Left lung (tissue), 10 donors: Measurements from ENCODE around the gene TYRO3. TPM values are rescaled to one million over a fixed set of nuclear protein-coding genes. Genes with fewer than 3 reads are reported as not detected.

Experiments
- ATAC-seq: fragments of 200-7000 bp; cut with Tn5 transposase; one replicate; pipeline ENCODE4 v1.9.1; 2020; ENCODE audit warnings: moderate library complexity
- DNase-seq, 4 donors: peaks; one replicate each; pipeline ENCODE4 v3.0.0-alpha.2; 2013 to 2020
- H3K27ac ChIP-seq, 2 donors: fragments of 200-600 bp; sonication (generic) in 1 of 2; one replicate each; pipeline versions ENCODE4 v1.5.0 to v1.8.0; 2020 to 2021
- H3K27me3 ChIP-seq, 2 donors: fragments of 200-600 bp; sonication (generic) in 1 of 2; one replicate each; pipeline versions ENCODE4 v1.5.0 to v1.8.0; 2020 to 2021
- H3K36me3 ChIP-seq, 2 donors: fragments of 200-600 bp; sonication (generic) in 1 of 2; one replicate each; pipeline versions ENCODE4 v1.5.0 to v1.8.0; 2020 to 2021
- H3K4me1 ChIP-seq, 2 donors: fragments of 200-600 bp; one replicate each; pipeline ENCODE4 v1.8.0; 2021
- H3K4me3 ChIP-seq, 2 donors: fragments of 200-600 bp; sonication (generic) in 1 of 2; one replicate each; pipeline versions ENCODE4 v1.5.0 to v1.8.0; 2020 to 2021; ENCODE audit warnings: mild to moderate bottlenecking in 1 of 2
- H3K9me3 ChIP-seq, 2 donors: fragments of 200-600 bp; sonication (generic) in 1 of 2; one replicate each; pipeline versions ENCODE4 v1.5.0 to v1.8.0; 2020 to 2021
- intact Hi-C, 2 donors: fragments of 100-400 bp; cut with DNase I; formaldehyde crosslinking; loops; one replicate each; pipeline versions ENCODE4 v1.11.2 to v1.14.2; 2022
- polyA plus RNA-seq, 6 donors: library from polyadenylated mRNA; unstranded; fragments of 120-200 nt; gene quantifications; one replicate each; pipeline ENCODE4 v1.2.1, GENCODE V29; 2013; ENCODE audit not compliant: insufficient read length in 6 of 6
- total RNA-seq, 2 donors: library from RNA; stranded (reverse); fragmentation: NEBNext Ultra II Directional; extraction: Animal tissue kit (Norgen Biotek cat#: 25700); gene quantifications; one replicate each; pipeline ENCODE4 v1.2.1, GENCODE V29; 2021
- TF ChIP-seq, protein P1 (sequence below), 2 donors: fragments of 200-600 bp; sonication (generic) in 1 of 2; IDR thresholded peaks; one replicate each; pipeline versions ENCODE4 v1.5.0 to v1.8.0; 2021; ENCODE audit warnings: antibody characterized with exemption in 2 of 2
- donor health status: DM: no; HTN: yes; CAD: no.
- donor health status: DM: no; HTN: no; CAD: no.

Gene TYRO3
- total and polyA plus RNA-seq, 8 donors, result 11.2 to 63.2 (median 43.9) TPM

GRCh38 chr15:41599061-41599460 is 40.0 kb downstream of the TYRO3 start:
- Histone ChIP-seq H3K4me3 (no peak overlapping the region), H3K27me3 (no peaks in the 10 kb centered on the region), H3K4me1 (peaks cover 0 to 4% of the 10 kb centered on the region in 2 donors), H3K36me3 (no peaks in the 10 kb centered on the region), H3K9me3 (no peaks in the 10 kb centered on the region), H3K27ac (no peak overlapping the region)
- intact Hi-C loops, result no loop called here
- no peak for ATAC-seq
- DNase-seq, result no peak
- TF ChIP-seq, protein P1, sequence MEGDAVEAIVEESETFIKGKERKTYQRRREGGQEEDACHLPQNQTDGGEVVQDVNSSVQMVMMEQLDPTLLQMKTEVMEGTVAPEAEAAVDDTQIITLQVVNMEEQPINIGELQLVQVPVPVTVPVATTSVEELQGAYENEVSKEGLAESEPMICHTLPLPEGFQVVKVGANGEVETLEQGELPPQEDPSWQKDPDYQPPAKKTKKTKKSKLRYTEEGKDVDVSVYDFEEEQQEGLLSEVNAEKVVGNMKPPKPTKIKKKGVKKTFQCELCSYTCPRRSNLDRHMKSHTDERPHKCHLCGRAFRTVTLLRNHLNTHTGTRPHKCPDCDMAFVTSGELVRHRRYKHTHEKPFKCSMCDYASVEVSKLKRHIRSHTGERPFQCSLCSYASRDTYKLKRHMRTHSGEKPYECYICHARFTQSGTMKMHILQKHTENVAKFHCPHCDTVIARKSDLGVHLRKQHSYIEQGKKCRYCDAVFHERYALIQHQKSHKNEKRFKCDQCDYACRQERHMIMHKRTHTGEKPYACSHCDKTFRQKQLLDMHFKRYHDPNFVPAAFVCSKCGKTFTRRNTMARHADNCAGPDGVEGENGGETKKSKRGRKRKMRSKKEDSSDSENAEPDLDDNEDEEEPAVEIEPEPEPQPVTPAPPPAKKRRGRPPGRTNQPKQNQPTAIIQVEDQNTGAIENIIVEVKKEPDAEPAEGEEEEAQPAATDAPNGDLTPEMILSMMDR (IDR thresholded peaks at IDR 0.05), result no peak

GRCh38 chr15:41603411-41603935 is 44.5 kb downstream of the TYRO3 start:
- no peak overlapping the region for H3K4me3 ChIP-seq
- intact Hi-C loops, result no loop called here
- peaks cover 0 to 9% of the 10 kb centered on the region in 2 donors for H3K4me1 ChIP-seq
- H3K36me3 ChIP-seq, result no peaks in the 10 kb centered on the region
- TF ChIP-seq, protein P1 (IDR thresholded peaks at IDR 0.05), result no peak
- H3K9me3 ChIP-seq, result no peaks in the 10 kb centered on the region
- DNase-seq, result no peak
- ATAC-seq, result no peak
- H3K27ac ChIP-seq, result no peak overlapping the region
- H3K27me3 ChIP-seq, result no peaks in the 10 kb centered on the region

DNA sequence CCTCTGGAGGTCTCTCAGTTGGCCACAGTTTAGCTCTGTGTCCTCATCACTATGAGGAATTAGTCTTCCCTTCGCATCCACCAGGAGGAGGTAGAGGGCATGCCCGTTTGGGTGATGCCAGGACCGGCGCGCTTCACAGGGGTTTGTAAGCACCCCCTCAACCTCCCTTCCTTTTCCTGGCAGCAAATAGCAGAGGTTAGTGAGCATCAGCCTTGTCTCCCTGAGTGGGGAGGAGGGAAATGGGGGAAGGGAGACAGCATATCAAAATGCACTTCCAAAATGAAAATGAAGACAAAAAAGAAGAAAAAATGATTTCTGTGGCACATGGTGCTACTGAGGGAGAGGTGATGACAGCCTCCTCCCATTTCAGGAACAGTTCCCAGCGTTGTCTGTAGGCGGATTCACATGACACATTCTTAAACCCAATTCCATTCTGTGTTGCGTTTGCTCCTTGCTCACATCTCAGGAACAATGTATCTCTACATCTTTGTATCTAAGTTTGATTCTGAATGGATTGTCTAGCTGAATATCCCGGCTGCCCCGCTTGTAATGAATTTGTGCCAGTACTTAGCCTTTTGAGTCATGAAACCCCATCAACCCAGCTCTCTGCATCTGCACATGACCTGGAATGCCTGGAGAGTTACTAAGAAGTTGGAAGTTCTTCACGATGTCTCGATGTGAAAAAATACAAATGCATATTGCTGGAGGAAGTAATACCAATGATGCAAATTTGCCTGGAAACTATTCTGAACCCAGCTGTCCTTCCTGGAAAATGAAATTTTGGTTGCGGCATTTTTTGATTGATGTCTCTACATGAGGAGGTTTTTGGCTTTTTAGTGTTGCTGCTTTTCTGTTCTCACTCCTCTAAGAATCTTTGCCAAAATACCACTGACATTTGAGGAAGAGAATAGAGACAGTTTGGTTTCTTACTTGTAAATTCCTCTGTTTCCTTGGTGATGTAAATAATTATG is 45.2 kb downstream of the TYRO3 start:
- no peak overlapping the region for H3K27ac ChIP-seq
- H3K36me3 ChIP-seq, result no peaks in the 10 kb centered on the region
- TF ChIP-seq, protein P1 (IDR thresholded peaks at IDR 0.05), result peak; percentile 63 to 73
- H3K4me1 ChIP-seq, result peaks cover 0 to 9% of the 10 kb centered on the region in 2 donors
- no peaks in the 10 kb centered on the region for H3K9me3 ChIP-seq
- no peaks in the 10 kb centered on the region for H3K27me3 ChIP-seq
- ATAC-seq (peak; percentile 90), DNase-seq (peak in 3 of 4 donors; percentile 54 to 74 (median 56))
- peak overlapping the region in 1 of 2 donors; percentile 1 for H3K4me3 ChIP-seq
- intact Hi-C loops, result no loop called here

- DNase-seq, result no peak
- Histone ChIP-seq H3K36me3 (no peaks in the 10 kb centered on the region), H3K4me3 (no peak overlapping the region), H3K27me3 (no peaks in the 10 kb centered on the region), H3K9me3 (no peaks in the 10 kb centered on the region), H3K27ac (no peak overlapping the region), H3K4me1 (peaks cover 0 to 9% of the 10 kb centered on the region in 2 donors)
- intact Hi-C loops, result no loop called here
- TF ChIP-seq, protein P1 (IDR thresholded peaks at IDR 0.05), result no peak
- no peak for ATAC-seq
These were observed 46.6 kb downstream of the TYRO3 start for GRCh38 chr15:41605566-41605965.

- ATAC-seq (peak; percentile 36), DNase-seq (no peak)
These were observed 48.0 kb downstream of the TYRO3 start for GRCh38 chr15:41606997-41607396.

More at GRCh38 chr15:41606997-41607396, 48.0 kb downstream of the TYRO3 start:
- Histone ChIP-seq H3K27ac (no peak overlapping the region), H3K36me3 (no peaks in the 10 kb centered on the region), H3K4me1 (peaks cover 0 to 9% of the 10 kb centered on the region in 2 donors), H3K4me3 (no peak overlapping the region), H3K27me3 (no peaks in the 10 kb centered on the region), H3K9me3 (no peaks in the 10 kb centered on the region)
- TF ChIP-seq, protein P1 (IDR thresholded peaks at IDR 0.05), result no peak
- intact Hi-C loops, result no loop called here
